HG03060 (cell line): ENCODE results near the gene ERBB2.

Source experiments
- ATAC-seq: cut with Tn5 transposase; IDR thresholded peaks from one replicate; pipeline ENCODE4 v1.9.1; 2021; ENCODE audit warnings: low read depth, moderate number of reproducible peaks; ENCODE audit not compliant: unreplicated experiment

The ERBB2 gene

GRCh38 chr17:39777534-39778365 lies 77.9 kb downstream of the ERBB2 start:
- no peak for ATAC-seq
